Effector memory CD8-positive, alpha-beta T cell (primary cell): ENCODE measurements around the gene ITGB5.

Experiments used
- ATAC-seq: fragments of 150-1000 bp; cut with Tn5 transposase; replicated peaks from 2 replicates; pipeline ENCODE4 v1.10.0; 2021; ENCODE audit warnings: mild to moderate bottlenecking, moderate library complexity
- DNase-seq, 3 experiments: peaks; one replicate each; pipeline ENCODE4 v3.0.0; 2021
- H3K27ac Mint-ChIP-seq, 2 donors: one replicate each; pipeline ENCODE4 v1.8.0; 2022; ENCODE audit warnings: mild to moderate bottlenecking in 2 of 2, mixed read lengths in 2 of 2, moderate library complexity in 2 of 2
- H3K27me3 Mint-ChIP-seq, 2 donors: one replicate each; pipeline ENCODE4 v1.8.0; 2022; ENCODE audit warnings: mixed read lengths in 2 of 2
- H3K36me3 Mint-ChIP-seq: one replicate; pipeline ENCODE4 v1.8.0; 2022; ENCODE audit warnings: mild to moderate bottlenecking, moderate library complexity, mixed read lengths; ENCODE audit not compliant: insufficient read depth
- H3K4me1 Mint-ChIP-seq, 2 donors: one replicate each; pipeline ENCODE4 v1.8.0; 2022; ENCODE audit warnings: low read depth in 2 of 2, mixed read lengths in 2 of 2
- H3K4me3 Mint-ChIP-seq, 2 donors: one replicate each; pipeline ENCODE4 v1.8.0; 2022; ENCODE audit warnings: mild to moderate bottlenecking in 2 of 2, mixed read lengths in 2 of 2, moderate library complexity in 2 of 2
- H3K9me3 Mint-ChIP-seq, 2 donors: one replicate each; pipeline ENCODE4 v1.8.0; 2022; ENCODE audit warnings: mixed read lengths in 2 of 2

The ITGB5 gene

GRCh38 chr3:124776856-124777255, 110.3 kb downstream of the ITGB5 start:
- Mint-ChIP-seq H3K27ac (no peak overlapping the region), H3K4me1 (peaks cover 3 to 6% of the 10 kb centered on the region in 2 donors), H3K4me3 (no peak overlapping the region), H3K36me3 (no peaks in the 10 kb centered on the region), H3K27me3 (peaks cover 38 to 70% of the 10 kb centered on the region in 2 donors), H3K9me3 (no peaks in the 10 kb centered on the region)
- ATAC-seq: no peak
- no peak for DNase-seq

GRCh38 chr3:124775877-124776276, 111.3 kb downstream of the ITGB5 start:
- H3K27ac Mint-ChIP-seq: no peak overlapping the region
- no peak overlapping the region for H3K4me3 Mint-ChIP-seq
- H3K27me3 Mint-ChIP-seq: peaks cover 39 to 61% of the 10 kb centered on the region in 2 donors
- peaks cover 3 to 6% of the 10 kb centered on the region in 2 donors for H3K4me1 Mint-ChIP-seq
- ATAC-seq (no peak), DNase-seq (no peak)
- no peaks in the 10 kb centered on the region for H3K9me3 Mint-ChIP-seq
- H3K36me3 Mint-ChIP-seq: no peaks in the 10 kb centered on the region

GRCh38 chr3:124774841-124775402, 112.2 kb downstream of the ITGB5 start:
- Mint-ChIP-seq H3K27me3 (peaks cover 42 to 57% of the 10 kb centered on the region in 2 donors), H3K4me1 (no peaks in the 10 kb centered on the region), H3K4me3 (no peak overlapping the region), H3K9me3 (no peaks in the 10 kb centered on the region), H3K27ac (no peak overlapping the region), H3K36me3 (no peaks in the 10 kb centered on the region)
- ATAC-seq: no peak
- no peak for DNase-seq

- no peaks in the 10 kb centered on the region for H3K36me3 Mint-ChIP-seq
- no peak for DNase-seq
- no peak overlapping the region for H3K4me3 Mint-ChIP-seq
- H3K9me3 Mint-ChIP-seq: no peaks in the 10 kb centered on the region
- no peak for ATAC-seq
- H3K27ac Mint-ChIP-seq: no peak overlapping the region
- peaks cover 46 to 61% of the 10 kb centered on the region in 2 donors for H3K27me3 Mint-ChIP-seq
- no peaks in the 10 kb centered on the region for H3K4me1 Mint-ChIP-seq
Observed at GRCh38 chr3:124774327-124774718, 112.8 kb downstream of the ITGB5 start.

- no peak overlapping the region for H3K4me3 Mint-ChIP-seq
- no peak overlapping the region for H3K27ac Mint-ChIP-seq
- ATAC-seq (no peak), DNase-seq (no peak)
- no peaks in the 10 kb centered on the region for H3K4me1 Mint-ChIP-seq
- peaks cover 46 to 58% of the 10 kb centered on the region in 2 donors for H3K27me3 Mint-ChIP-seq
- H3K9me3 Mint-ChIP-seq: no peaks in the 10 kb centered on the region
- no peaks in the 10 kb centered on the region for H3K36me3 Mint-ChIP-seq
Observed at GRCh38 chr3:124773351-124774326, 113.5 kb downstream of the ITGB5 start.

GRCh38 chr3:124772081-124772831, 114.9 kb downstream of the ITGB5 start:
- peak overlapping the region in 1 of 2 donors; percentile 2 for H3K27ac Mint-ChIP-seq
- no peak for DNase-seq
- ATAC-seq: no peak
- no peak overlapping the region for H3K4me3 Mint-ChIP-seq
- H3K27me3 Mint-ChIP-seq: peaks cover 42 to 48% of the 10 kb centered on the region in 2 donors
- H3K9me3 Mint-ChIP-seq: no peaks in the 10 kb centered on the region
- no peaks in the 10 kb centered on the region for H3K36me3 Mint-ChIP-seq
- no peaks in the 10 kb centered on the region for H3K4me1 Mint-ChIP-seq

- Mint-ChIP-seq H3K36me3 (no peaks in the 10 kb centered on the region), H3K27ac (peak overlapping the region in 1 of 2 donors; percentile 50), H3K4me1 (no peaks in the 10 kb centered on the region), H3K27me3 (peaks cover 47 to 53% of the 10 kb centered on the region in 2 donors), H3K4me3 (no peak overlapping the region), H3K9me3 (no peaks in the 10 kb centered on the region)
- DNase-seq: no peak
- no peak for ATAC-seq
Observed at GRCh38 chr3:124771083-124771445, 116.1 kb downstream of the ITGB5 start.

- Mint-ChIP-seq H3K4me1 (no peaks in the 10 kb centered on the region), H3K4me3 (no peak overlapping the region), H3K9me3 (no peaks in the 10 kb centered on the region), H3K27me3 (peaks cover 48 to 58% of the 10 kb centered on the region in 2 donors), H3K36me3 (no peaks in the 10 kb centered on the region), H3K27ac (peak overlapping the region in 1 of 2 donors; percentile 50)
- DNase-seq: no peak
- no peak for ATAC-seq
Observed at GRCh38 chr3:124770336-124771082, 116.7 kb downstream of the ITGB5 start.

GRCh38 chr3:124769462-124769861, 117.7 kb downstream of the ITGB5 start:
- no peaks in the 10 kb centered on the region for H3K9me3 Mint-ChIP-seq
- H3K36me3 Mint-ChIP-seq: no peaks in the 10 kb centered on the region
- no peaks in the 10 kb centered on the region for H3K4me1 Mint-ChIP-seq
- H3K27ac Mint-ChIP-seq: no peak overlapping the region
- H3K4me3 Mint-ChIP-seq: no peak overlapping the region
- H3K27me3 Mint-ChIP-seq: peaks cover 41 to 69% of the 10 kb centered on the region in 2 donors
- no peak for DNase-seq
- no peak for ATAC-seq

- Mint-ChIP-seq H3K4me3 (no peak overlapping the region), H3K4me1 (no peaks in the 10 kb centered on the region), H3K36me3 (no peaks in the 10 kb centered on the region), H3K27ac (no peak overlapping the region), H3K9me3 (no peaks in the 10 kb centered on the region), H3K27me3 (peaks cover 36 to 67% of the 10 kb centered on the region in 2 donors)
- no peak for ATAC-seq
- DNase-seq: no peak
Observed at GRCh38 chr3:124768812-124769211, 118.4 kb downstream of the ITGB5 start.

GRCh38 chr3:124767691-124768090, 119.5 kb downstream of the ITGB5 start:
- DNase-seq (no peak), ATAC-seq (no peak)
- no peak overlapping the region for H3K27ac Mint-ChIP-seq
- no peak overlapping the region for H3K4me3 Mint-ChIP-seq
- H3K36me3 Mint-ChIP-seq: no peaks in the 10 kb centered on the region
- H3K27me3 Mint-ChIP-seq: peaks cover 28 to 56% of the 10 kb centered on the region in 2 donors
- no peaks in the 10 kb centered on the region for H3K9me3 Mint-ChIP-seq
- no peaks in the 10 kb centered on the region for H3K4me1 Mint-ChIP-seq

GRCh38 chr3:124767264-124767663, 119.9 kb downstream of the ITGB5 start:
- H3K27me3 Mint-ChIP-seq: peaks cover 25 to 52% of the 10 kb centered on the region in 2 donors
- H3K4me1 Mint-ChIP-seq: no peaks in the 10 kb centered on the region
- no peaks in the 10 kb centered on the region for H3K36me3 Mint-ChIP-seq
- H3K4me3 Mint-ChIP-seq: no peak overlapping the region
- H3K27ac Mint-ChIP-seq: no peak overlapping the region
- DNase-seq (no peak), ATAC-seq (no peak)
- H3K9me3 Mint-ChIP-seq: no peaks in the 10 kb centered on the region
